GM19452 (cell line): Measurements from ENCODE around the gene ZNF92.
"Not testable (repeated sequence)": the region's sequence is repeated elsewhere in the genome, so short reads cannot be mapped to it uniquely, and the experiment has no call there.

Experiments
- ATAC-seq: cut with Tn5 transposase; IDR thresholded peaks from one replicate; pipeline ENCODE4 v1.9.1; 2021; ENCODE audit not compliant: unreplicated experiment

The ZNF92 gene

GRCh38 chr7:65373608-65374351 is at the start of gene ZNF92:
TSS of gene ZNF92 (plus strand) at chr7:65373855. CDS start at chr7:65373998, 143 bp downstream.
- peak; percentile 99 for ATAC-seq

DNA sequence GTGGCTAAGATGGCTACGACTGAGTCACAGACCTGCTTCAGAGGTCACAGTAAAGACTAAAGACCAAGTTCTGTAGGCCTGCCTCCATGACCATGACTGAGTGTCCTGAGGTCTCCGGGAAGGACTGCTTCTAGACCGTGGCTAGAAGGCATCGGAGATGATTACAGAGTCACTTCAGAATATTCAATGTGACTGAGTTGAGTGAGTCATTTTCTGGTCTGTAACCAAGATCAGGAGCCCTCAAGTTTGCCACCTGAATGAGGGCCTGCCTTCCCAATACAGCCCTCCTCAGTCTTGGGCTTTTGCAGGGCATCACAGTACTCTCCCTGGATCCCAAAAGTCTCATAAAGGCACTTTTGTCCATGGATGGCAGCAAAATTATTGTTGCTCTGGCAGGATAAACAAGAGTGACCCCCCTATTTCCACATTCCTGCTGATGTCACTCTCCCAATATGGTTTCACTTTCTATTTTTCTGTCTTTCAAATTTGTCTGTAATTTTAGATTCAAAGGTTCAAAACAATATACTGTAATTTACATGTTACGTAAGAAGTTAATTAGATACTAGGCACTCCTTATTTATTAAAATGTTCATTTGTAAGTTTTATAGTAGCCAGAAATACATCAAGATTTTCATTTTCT is 47.7 kb upstream of the ZNF92 start:
- ATAC-seq = no peak

GRCh38 chr7:65338346-65338745 is 35.3 kb upstream of the ZNF92 start:
- ATAC-seq = no peak

DNA sequence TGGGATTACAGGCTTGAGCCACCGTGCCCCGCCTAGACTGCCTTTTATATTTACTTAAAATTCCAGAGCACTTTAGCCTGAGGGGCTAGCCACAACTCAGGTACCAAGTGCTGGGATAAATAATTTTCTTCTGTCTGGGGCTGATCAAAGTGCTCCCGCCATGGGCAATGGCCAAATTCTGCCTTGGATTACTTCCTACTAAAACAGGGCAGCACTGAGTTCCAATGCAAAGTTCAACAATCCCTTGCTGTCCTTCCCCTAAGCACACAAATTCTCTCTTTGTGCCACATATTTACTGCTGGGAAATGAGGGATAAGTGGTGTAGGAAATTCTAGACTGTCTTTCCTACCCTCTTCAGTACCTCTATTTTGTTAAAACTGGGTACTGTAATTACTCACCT is 34.4 kb upstream of the ZNF92 start:
- ATAC-seq = no peak

- no peak for ATAC-seq
These were observed 30.7 kb upstream of the ZNF92 start for GRCh38 chr7:65342723-65343629.

DNA sequence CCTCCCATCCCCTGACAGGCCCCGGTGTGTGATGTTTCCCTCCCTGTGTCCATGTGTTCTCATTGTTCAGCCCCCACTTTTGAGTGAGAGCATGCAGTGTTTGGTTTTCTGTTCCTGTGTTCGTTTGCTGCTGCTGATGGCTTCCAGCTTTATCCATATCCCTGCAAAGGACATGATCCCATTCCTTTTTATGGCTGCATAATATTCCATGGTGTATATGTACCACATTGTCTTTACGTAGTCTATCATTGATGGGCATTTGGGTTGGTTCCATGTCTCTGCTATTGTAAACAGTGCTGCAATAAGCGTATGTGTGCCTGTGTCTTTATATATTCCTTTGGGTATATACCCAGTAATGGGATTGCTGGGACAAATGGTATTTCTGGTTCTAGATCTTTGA is 29.1 kb upstream of the ZNF92 start:
- not testable (repeated sequence) for ATAC-seq

GRCh38 chr7:65354263-65354662 is 19.4 kb upstream of the ZNF92 start:
- ATAC-seq = no peak

GRCh38 chr7:65369843-65370242 is 3.8 kb upstream of the ZNF92 start:
- ATAC-seq = no peak

DNA sequence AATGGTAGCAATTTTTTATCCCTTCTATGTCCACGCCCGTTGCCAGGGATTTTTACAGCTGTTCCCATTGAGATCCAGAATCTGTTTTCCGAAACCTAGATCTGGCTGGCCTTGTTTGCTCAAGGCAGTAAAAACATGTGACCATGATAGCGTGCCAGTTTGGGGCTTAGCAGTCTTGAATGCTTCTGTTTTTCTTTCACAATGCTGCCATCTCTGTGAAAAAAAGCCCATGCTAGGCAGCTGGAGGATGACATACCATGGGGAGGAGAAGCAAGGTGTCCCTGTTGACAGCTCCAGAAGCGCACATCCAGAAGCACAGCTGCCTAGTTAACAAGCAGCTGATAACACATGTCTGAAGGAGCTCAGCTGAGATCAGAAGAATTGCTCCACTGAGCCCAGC is 2.2 kb upstream of the ZNF92 start:
- ATAC-seq = no peak

DNA sequence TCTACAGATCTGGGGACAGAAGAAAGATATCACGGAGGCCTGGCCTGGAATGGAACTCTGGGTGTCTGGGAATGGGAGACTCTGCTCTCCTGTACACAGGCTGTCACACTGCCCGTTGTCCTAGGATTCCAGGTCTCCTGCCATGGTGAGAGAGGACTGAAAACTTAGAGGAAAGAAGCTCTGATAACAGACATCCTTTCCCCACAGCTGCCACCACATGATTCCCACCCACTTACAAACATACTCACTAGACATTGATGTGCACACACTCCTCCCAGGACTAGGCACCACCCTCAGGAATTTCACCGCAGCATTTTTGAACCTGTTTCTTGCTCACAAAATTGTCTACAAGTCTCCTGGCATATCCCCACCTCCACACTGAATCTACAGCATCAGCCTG is 5.7 kb downstream of the ZNF92 start:
- no peak for ATAC-seq

DNA sequence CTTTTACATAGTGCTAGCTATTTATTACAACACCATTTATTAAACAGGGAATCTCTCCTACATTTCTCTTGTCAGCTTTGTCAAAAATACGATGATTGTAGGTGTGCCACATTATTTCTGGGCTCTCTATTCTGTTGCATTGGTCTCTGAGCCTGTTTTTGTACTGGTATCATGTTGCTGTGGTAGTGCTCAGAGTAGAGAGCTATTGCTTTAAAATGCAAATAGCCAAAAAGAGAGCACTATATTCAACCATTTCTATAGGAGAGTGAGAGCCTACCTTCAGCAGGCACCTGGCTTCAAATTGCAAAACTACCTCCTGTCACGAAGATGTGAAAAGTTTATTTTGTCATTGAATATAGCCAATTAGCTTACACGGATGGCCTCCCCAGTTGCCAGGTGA is 8.1 kb downstream of the ZNF92 start:
- no peak for ATAC-seq

GRCh38 chr7:65382452-65382851 is 8.8 kb downstream of the ZNF92 start:
- no peak for ATAC-seq

DNA sequence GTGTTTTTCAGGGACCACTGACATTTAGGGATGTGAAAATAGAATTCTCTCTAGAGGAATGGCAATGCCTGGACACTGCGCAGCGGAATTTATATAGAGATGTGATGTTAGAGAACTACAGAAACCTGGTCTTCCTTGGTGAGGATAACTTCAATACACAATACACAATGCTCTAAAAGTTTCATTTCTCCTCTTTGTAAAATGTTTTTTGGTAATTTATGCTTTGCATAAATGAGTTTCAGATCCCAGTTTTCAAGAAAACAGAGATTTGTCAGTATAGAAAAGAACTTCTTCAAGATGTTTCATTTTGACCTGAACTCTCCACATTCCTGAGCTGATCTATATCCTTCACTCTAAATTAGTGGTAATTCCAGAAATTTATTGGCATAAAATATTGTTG is 14.2 kb downstream of the ZNF92 start:
- ATAC-seq = no peak

DNA sequence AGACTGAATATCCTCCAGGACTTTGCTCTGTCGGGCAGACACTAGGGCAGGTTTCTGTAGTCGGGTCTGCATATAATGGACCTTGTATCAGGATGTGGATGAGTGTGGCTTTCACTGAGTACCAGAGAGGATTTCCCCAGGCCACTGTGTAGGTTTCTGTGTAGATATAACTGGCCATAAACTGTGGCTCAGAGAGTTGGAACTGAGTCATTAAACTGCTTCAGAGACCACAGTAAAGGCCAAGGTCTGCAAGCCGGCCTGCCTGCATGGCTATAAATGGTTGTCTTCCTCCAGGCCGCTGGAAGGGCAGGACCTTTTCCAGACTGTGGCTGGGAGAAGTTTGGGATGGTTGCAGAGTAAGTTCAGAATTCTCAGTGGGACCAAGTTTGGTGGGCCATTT is 16.9 kb downstream of the ZNF92 start:
- peak; percentile 66 for ATAC-seq

GRCh38 chr7:65397730-65398142 is 24.1 kb downstream of the ZNF92 start:
- no peak for ATAC-seq

GRCh38 chr7:65398671-65399070 is 25.0 kb downstream of the ZNF92 start:
- ATAC-seq = not testable (repeated sequence)

GRCh38 chr7:65399101-65399500 is 25.4 kb downstream of the ZNF92 start:
- not testable (repeated sequence) for ATAC-seq

DNA sequence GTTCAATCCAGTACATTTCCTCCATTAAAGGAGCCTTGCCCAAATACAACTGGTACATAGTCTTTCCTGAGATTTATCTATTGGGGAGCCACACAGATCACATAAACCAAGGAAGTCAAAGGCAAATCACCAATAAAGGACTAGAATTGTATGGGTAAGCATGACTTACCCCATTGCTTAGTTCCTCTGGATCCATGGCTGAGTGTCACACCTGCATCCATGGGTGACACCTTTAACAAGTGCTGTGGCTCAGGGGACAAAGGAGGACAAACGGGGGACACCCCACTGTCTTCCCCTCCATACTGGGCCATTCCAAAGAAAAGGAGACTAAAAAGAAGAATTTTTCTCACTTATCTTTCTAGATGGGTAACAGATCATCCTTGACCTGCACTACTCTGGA is 30.4 kb downstream of the ZNF92 start:
- no peak for ATAC-seq

GRCh38 chr7:65406706-65407105 is 33.1 kb downstream of the ZNF92 start:
- not testable (repeated sequence) for ATAC-seq

DNA sequence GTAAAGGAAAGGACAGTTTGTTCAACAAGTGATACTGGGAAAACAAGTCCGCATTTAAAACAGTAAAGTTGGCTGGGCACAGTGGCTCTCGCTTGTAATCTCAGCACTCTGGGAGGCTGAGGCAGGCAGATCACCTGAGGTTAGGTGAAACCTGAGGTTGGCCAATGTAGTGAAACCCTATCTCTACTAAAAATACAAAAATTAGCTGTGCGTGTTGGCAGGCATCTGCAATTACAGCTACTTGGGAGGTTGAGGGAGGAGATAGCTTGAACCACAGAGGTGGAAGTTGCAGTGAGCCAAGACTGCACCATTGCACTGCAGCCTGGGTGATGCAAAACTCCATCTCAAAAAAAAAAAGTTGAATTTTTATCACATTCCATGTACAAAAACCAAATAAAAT is 35.7 kb downstream of the ZNF92 start:
- no peak for ATAC-seq

GRCh38 chr7:65411249-65411648 is 37.6 kb downstream of the ZNF92 start:
- ATAC-seq = no peak

DNA sequence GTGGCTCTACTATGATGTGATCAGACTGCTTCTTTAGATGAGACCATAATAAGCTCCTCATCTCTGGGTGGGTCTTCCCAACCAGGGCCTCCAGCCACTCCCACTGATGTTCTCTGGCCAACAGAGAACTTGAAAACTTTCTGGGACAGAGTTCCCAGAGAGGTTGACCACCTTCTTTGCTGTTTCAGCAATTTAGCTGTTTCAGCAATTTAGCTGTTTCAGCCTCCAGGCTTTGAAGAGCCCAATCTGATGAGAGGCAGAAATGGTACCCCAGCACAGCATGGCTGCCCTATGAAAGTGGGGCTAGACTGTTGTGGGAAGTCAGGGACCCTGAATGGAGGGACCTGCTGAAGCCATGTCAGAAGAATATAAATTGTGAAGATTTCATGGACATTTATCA is 49.0 kb downstream of the ZNF92 start:
- no peak for ATAC-seq
